Pancreas (tissue), 10 donors: ENCODE data around the gene DENND5B. TPM values are rescaled to one million over a fixed set of nuclear protein-coding genes. Genes with fewer than 3 reads are reported as not detected.
"Not testable (repeated sequence)": the region's sequence is repeated elsewhere in the genome, so short reads cannot be mapped to it uniquely, and the experiment has no call there.

Experiments
- ATAC-seq, 4 donors: fragments of 200-7000 bp; cut with Tn5 transposase; one replicate each; pipeline versions ENCODE4 v1.8.0 to v1.9.1; 2020; ENCODE audit warnings: mild to moderate bottlenecking in 4 of 4, moderate library complexity in 4 of 4
- DNase-seq, 6 donors: peaks; one replicate each; pipeline ENCODE4 v3.0.0-alpha.2; 2020
- FAIRE-seq: peaks from 2 replicates; lab custom pipeline; 2012; peaks lifted over from hg19 to GRCh38; lab: Jason Lieb, UNC
- H3K27ac ChIP-seq, 4 donors: fragments of 200-600 bp; sonication (generic); 1 replicate in 3 of 4; 2 replicates in 1 of 4; pipeline versions ENCODE4 v1.5.0 to v1.8.0; 2020
- H3K27me3 ChIP-seq, 4 donors: fragments of 200-600 bp; one replicate each; pipeline ENCODE4 v1.8.0; 2021
- H3K36me3 ChIP-seq, 3 donors: fragments of 200-600 bp; sonication (generic) in 1 of 3; one replicate each; pipeline versions ENCODE4 v1.5.0 to v1.8.0; 2020 to 2021
- H3K4me1 ChIP-seq, 3 donors: fragments of 200-600 bp; one replicate each; pipeline ENCODE4 v1.8.0; 2021
- H3K4me3 ChIP-seq, 4 donors: fragments of 200-600 bp; sonication (generic) in 2 of 4; one replicate each; pipeline versions ENCODE4 v1.5.0 to v1.8.0; 2020 to 2021
- H3K9me3 ChIP-seq, 4 donors: fragments of 200-600 bp; one replicate each; pipeline ENCODE4 v1.8.0; 2021
- CTCF ChIP-seq, 4 donors: fragments of 200-600 bp; sonication (generic) in 3 of 4; IDR thresholded peaks; one replicate each; pipeline versions ENCODE4 v1.5.0 to v1.8.0; 2021; ENCODE audit warnings: antibody characterized with exemption in 4 of 4
- WGBS, 2 donors: extraction: QIAGEN DNeasy Blood & Tissue Kit; methylation state at CpG; one replicate each; pipeline ENCODE4 v1.1.7; 2013; 5-methylcytosine and 5-hydroxymethylcytosine counted together
- intact Hi-C, 3 donors: fragments of 100-400 bp; cut with DNase I; formaldehyde crosslinking; loops; one replicate each; pipeline versions ENCODE4 v1.11.1 to v1.14.2; 2022
- polyA plus RNA-seq, 2 donors: library from polyadenylated mRNA; stranded (reverse); fragments of 200-250 nt; gene quantifications; one replicate each; pipeline ENCODE4 v1.2.3, GENCODE V29; 2013
- total RNA-seq, 6 donors: library from RNA; stranded (reverse); fragmentation: NEBNext Ultra II Directional in 4 of 6; extraction: Animal tissue kit (Norgen Biotek cat#: 25700) in 4 of 6; gene quantifications; one replicate each; pipeline versions ENCODE4 v1.2.1 to v1.2.4, GENCODE V29; 2021 to 2023
- donor health status: healthy with polysubstance abuse.
- donor health status: DM: no; HTN: no; CAD: no; lungs with moderate emphysema.
- donor health status: DM: no; HTN: no; CAD: no.
- donor health status: control.
- donor health status: control.
- donor health status: Bipolar disorder and iron deficiency.
- donor health status: DM: yes; HTN: yes; CAD: no.
- donor health status: DM: no; HTN: no; CAD: no.
- donor health status: DM: no; HTN: no; CAD: no.
- donor health status: DM: yes; HTN: yes; CAD: no.

The DENND5B gene
- total and polyA plus RNA-seq, 8 donors = 2.4 to 11.3 (median 6.9) TPM

DNA sequence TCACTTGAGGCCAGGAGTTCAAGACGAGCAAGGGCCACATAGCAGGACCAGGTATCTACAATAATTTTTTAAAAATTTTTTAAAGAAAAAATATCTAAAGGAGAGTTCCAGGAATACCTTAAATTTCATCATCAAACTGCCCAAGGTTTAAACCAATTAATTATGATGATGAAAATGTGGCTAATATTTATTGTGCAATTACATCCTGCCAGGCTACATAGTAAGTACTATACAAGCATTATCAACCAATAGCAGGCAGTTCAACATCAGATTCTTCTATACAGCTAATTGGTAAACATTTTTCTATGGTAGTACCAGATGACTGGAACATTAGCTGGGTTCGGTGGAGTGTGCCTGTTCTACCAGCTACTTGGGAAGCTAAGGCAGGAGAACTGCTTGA lies 24.4 kb downstream of the DENND5B start:
- no peak for FAIRE-seq
- H3K4me3 ChIP-seq = no peak overlapping the region
- intact Hi-C loops = no loop called here
- WGBS, 2 donors = 94 to 100% methylated on average over 2 of the region's 2 CpGs
- no peaks in the 10 kb centered on the region for H3K9me3 ChIP-seq
- no peaks in the 10 kb centered on the region for H3K36me3 ChIP-seq
- H3K4me1 ChIP-seq = peaks cover 0 to 13% (median 0%) of the 10 kb centered on the region in 3 donors
- DNase-seq = no peak
- H3K27ac ChIP-seq = no peak overlapping the region
- ATAC-seq = no peak
- TF ChIP-seq CTCF (IDR thresholded peaks at IDR 0.05) = no peak
- no peaks in the 10 kb centered on the region for H3K27me3 ChIP-seq

DNA sequence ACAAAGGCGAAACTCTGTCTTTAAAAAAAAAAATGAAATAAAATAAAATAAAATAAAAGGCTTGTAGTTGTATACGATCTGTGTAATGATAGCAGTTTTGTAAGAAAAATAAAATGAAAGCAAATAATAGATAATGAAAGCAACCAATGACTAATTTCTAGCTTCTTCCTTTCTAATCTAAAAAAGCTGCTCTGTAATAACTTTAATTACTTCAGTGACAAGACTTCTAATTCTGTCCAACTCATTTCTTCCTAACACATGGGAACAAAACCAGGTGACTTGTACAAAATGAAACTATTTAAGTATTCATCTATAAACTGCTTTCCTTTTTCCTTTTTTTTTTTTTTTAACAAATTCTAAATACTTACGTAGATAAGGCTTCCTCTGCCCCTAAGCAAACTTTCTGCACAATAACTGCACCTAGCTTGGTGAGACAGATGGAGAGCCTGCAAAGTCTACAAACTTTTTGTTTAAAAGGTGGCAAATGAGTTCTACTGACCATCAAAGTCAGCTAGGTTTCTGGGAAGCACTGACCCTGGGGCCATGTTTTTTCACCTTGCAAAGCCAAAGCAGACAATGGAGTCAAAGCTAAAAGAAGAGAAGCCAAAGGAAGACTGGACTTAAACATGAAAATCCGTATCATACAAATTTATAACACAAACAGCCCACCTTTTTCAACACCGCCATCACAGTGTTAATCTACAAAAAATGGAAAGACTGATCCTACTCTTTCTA lies 28.2 kb downstream of the DENND5B start:
- no peak for ATAC-seq
- Histone ChIP-seq H3K36me3 (no peaks in the 10 kb centered on the region), H3K27me3 (no peaks in the 10 kb centered on the region), H3K27ac (no peak overlapping the region), H3K9me3 (no peaks in the 10 kb centered on the region), H3K4me3 (no peak overlapping the region), H3K4me1 (peaks cover 0 to 3% (median 0%) of the 10 kb centered on the region in 3 donors)
- no peak for TF ChIP-seq CTCF (IDR thresholded peaks at IDR 0.05)
- DNase-seq = no peak
- no peak for FAIRE-seq
- intact Hi-C loops = no loop called here
- 85 to 87% methylated on average over 5 of the region's 5 CpGs for WGBS, 2 donors

GRCh38 chr12:31560516-31560915 lies 30.4 kb downstream of the DENND5B start:
- DNase-seq (no peak), ATAC-seq (peak in 1 of 4 donors; percentile 12), FAIRE-seq (no peak)
- intact Hi-C loops = no loop called here
- 40 to 49% methylated on average over 2 of the region's 2 CpGs for whole genome bisulfite sequencing, 2 donors
- Histone ChIP-seq H3K27ac (no peak overlapping the region), H3K4me3 (no peak overlapping the region), H3K27me3 (no peaks in the 10 kb centered on the region), H3K9me3 (no peaks in the 10 kb centered on the region), H3K36me3 (no peaks in the 10 kb centered on the region), H3K4me1 (peaks cover 0 to 3% (median 0%) of the 10 kb centered on the region in 3 donors)
- no peak for TF ChIP-seq CTCF (IDR thresholded peaks at IDR 0.05)

GRCh38 chr12:31558521-31558920 lies 32.4 kb downstream of the DENND5B start:
- Histone ChIP-seq H3K27me3 (no peaks in the 10 kb centered on the region), H3K4me1 (peaks cover 0 to 3% (median 0%) of the 10 kb centered on the region in 3 donors), H3K9me3 (no peaks in the 10 kb centered on the region), H3K4me3 (no peak overlapping the region), H3K27ac (no peak overlapping the region), H3K36me3 (no peaks in the 10 kb centered on the region)
- FAIRE-seq (no peak), DNase-seq (no peak), ATAC-seq (no peak)
- intact Hi-C loops = no loop called here
- TF ChIP-seq CTCF (IDR thresholded peaks at IDR 0.05) = no peak

DNA sequence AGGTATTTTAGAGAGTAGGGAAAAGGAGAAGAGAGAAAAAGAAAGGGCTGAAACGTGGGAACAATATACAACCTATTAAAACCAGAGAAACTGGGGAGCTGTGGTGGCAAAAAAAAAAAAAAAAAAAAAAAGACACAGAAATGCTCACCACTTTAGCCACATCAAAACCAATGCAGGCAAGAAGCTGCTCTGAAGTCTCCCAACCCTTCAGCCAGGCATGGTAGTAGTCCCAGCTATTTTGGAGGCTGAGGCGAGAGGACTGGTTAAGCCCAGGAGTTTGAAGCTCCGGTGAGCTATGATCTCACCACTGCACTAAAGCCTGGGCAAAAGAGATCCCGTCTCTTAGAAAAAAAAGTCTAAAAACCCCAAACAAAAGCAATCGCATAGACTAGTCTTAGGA lies 33.2 kb downstream of the DENND5B start:
- no peak for FAIRE-seq
- no peak for ATAC-seq
- intact Hi-C loops = no loop called here

GRCh38 chr12:31555466-31555865 lies 35.5 kb downstream of the DENND5B start:
- H3K4me3 ChIP-seq, H3K4me1 ChIP-seq, DNase-seq, H3K9me3 ChIP-seq, ATAC-seq, intact Hi-C loops, H3K27ac ChIP-seq, FAIRE-seq, H3K27me3 ChIP-seq, H3K36me3 ChIP-seq: not testable (repeated sequence)
- 85 to 97% methylated on average over 7 to 8 of the region's 9 CpGs for WGBS, 2 donors

More for the DNA sequence above, 33.2 kb downstream of the DENND5B start:
- DNase-seq = no peak
- Histone ChIP-seq H3K36me3 (no peaks in the 10 kb centered on the region), H3K27ac (no peak overlapping the region), H3K4me3 (no peak overlapping the region), H3K9me3 (no peaks in the 10 kb centered on the region), H3K4me1 (peaks cover 0 to 3% (median 0%) of the 10 kb centered on the region in 3 donors), H3K27me3 (no peaks in the 10 kb centered on the region)
- no peak for TF ChIP-seq CTCF (IDR thresholded peaks at IDR 0.05)
- WGBS, 2 donors = 94 to 95% methylated on average over 5 of the region's 5 CpGs

- WGBS, 2 donors = 96 to 100% methylated on average over 3 of the region's 3 CpGs
Observed at GRCh38 chr12:31550590-31550989, 40.3 kb downstream of the DENND5B start.

More at GRCh38 chr12:31550590-31550989, 40.3 kb downstream of the DENND5B start:
- H3K4me3 ChIP-seq, FAIRE-seq, H3K27me3 ChIP-seq, H3K9me3 ChIP-seq, ATAC-seq, intact Hi-C loops, H3K4me1 ChIP-seq, H3K27ac ChIP-seq, H3K36me3 ChIP-seq, DNase-seq: not testable (repeated sequence)
